Measurements from ENCODE around the gene UQCRC1.

DNA sequence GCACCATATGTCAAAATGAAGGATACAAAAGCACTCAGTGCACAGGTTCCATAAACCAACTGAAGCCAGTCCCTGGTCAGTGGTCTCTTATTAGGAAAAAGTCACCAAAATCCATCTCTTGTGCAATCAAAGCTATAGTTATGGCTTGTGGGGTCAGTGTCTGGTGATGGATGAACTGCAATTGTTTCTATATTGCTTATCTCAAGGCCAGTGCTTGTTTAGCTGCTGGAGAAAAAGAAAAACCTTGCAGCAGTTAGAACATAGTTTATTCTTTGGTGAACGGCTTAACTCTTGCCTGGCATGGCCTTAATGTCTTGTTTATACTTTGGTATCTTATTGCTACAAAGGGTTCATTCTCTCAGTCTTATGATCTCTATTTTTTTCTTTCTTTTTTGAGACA, 2.9 kb upstream of the UQCRC1 start:
- TF ChIP-seq, protein P1, sequence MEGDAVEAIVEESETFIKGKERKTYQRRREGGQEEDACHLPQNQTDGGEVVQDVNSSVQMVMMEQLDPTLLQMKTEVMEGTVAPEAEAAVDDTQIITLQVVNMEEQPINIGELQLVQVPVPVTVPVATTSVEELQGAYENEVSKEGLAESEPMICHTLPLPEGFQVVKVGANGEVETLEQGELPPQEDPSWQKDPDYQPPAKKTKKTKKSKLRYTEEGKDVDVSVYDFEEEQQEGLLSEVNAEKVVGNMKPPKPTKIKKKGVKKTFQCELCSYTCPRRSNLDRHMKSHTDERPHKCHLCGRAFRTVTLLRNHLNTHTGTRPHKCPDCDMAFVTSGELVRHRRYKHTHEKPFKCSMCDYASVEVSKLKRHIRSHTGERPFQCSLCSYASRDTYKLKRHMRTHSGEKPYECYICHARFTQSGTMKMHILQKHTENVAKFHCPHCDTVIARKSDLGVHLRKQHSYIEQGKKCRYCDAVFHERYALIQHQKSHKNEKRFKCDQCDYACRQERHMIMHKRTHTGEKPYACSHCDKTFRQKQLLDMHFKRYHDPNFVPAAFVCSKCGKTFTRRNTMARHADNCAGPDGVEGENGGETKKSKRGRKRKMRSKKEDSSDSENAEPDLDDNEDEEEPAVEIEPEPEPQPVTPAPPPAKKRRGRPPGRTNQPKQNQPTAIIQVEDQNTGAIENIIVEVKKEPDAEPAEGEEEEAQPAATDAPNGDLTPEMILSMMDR (conservative IDR thresholded peaks at IDR 0.05 in 1 of 2, IDR thresholded peaks at IDR 0.05 in 1 of 2; ENCODE audit: low read depth in 1 of 2, low read length in 2 of 2) = no peak
- TF ChIP-seq EZH2 (IDR thresholded peaks at IDR 0.05; ENCODE audit: low read length, missing control alignments) = no peak
